Measurements from ENCODE around the gene ATP8A2.

DNA sequence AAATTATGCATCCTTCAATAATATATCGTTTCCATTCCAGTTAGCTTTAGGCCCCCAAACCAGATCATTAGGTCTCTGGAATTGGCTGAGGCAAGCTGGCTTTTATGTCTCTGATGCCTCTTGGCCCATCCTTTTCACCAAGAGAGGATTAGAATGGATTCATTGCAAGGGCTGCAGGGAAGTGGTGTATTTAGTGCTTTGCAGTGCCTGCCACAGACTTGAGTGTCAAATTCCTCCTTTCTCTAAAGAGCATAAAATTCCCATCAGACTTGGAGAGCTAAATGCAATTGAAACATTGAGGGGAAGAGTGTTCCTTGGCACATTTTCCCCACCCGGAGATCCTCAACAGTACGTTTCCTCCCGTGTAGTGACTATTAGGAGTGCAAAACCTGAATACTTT lies 302.6 kb downstream of the ATP8A2 start:
- TF ChIP-seq, protein P1, sequence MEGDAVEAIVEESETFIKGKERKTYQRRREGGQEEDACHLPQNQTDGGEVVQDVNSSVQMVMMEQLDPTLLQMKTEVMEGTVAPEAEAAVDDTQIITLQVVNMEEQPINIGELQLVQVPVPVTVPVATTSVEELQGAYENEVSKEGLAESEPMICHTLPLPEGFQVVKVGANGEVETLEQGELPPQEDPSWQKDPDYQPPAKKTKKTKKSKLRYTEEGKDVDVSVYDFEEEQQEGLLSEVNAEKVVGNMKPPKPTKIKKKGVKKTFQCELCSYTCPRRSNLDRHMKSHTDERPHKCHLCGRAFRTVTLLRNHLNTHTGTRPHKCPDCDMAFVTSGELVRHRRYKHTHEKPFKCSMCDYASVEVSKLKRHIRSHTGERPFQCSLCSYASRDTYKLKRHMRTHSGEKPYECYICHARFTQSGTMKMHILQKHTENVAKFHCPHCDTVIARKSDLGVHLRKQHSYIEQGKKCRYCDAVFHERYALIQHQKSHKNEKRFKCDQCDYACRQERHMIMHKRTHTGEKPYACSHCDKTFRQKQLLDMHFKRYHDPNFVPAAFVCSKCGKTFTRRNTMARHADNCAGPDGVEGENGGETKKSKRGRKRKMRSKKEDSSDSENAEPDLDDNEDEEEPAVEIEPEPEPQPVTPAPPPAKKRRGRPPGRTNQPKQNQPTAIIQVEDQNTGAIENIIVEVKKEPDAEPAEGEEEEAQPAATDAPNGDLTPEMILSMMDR (IDR thresholded peaks at IDR 0.05), result no peak
- TF ChIP-seq POLR2A (IDR thresholded peaks at IDR 0.05), result no peak

All from heart left ventricle (tissue), 13 donors.